Ishikawa (cell line): Measurements from ENCODE around the gene ZBTB16.

Experiments
- CEBPB ChIP-seq: IDR thresholded peaks from 2 replicates; pipeline ENCODE4 v1.6.1; 2012
- CREB1 ChIP-seq: IDR thresholded peaks from 2 replicates; pipeline ENCODE4 v1.6.1; 2012; ENCODE audit warnings: low read depth
- EGR1 ChIP-seq: IDR thresholded peaks from 2 replicates; pipeline ENCODE4 v1.6.1; 2012
- EP300 ChIP-seq: IDR thresholded peaks from 2 replicates; pipeline ENCODE4 v1.6.1; 2012; ENCODE audit warnings: borderline replicate concordance
- FOXM1 ChIP-seq: IDR thresholded peaks from 2 replicates; pipeline ENCODE4 v1.6.1; 2012; ENCODE audit warnings: low read depth, borderline replicate concordance
- NFIC ChIP-seq: IDR thresholded peaks from 2 replicates; pipeline ENCODE4 v1.6.1; 2012
- RAD21 ChIP-seq: IDR thresholded peaks from 2 replicates; pipeline ENCODE4 v1.6.1; 2012; ENCODE audit warnings: low read depth
- REST ChIP-seq: IDR thresholded peaks from 2 replicates; pipeline ENCODE4 v1.6.1; 2012; ENCODE audit warnings: low read depth, mild to moderate bottlenecking
- TAF1 ChIP-seq: IDR thresholded peaks from 2 replicates; pipeline ENCODE4 v1.6.1; 2012; ENCODE audit warnings: low read depth, mild to moderate bottlenecking
- TCF12 ChIP-seq: IDR thresholded peaks from 2 replicates; pipeline ENCODE4 v1.6.1; 2012; ENCODE audit warnings: low read depth
- TEAD4 ChIP-seq: IDR thresholded peaks from 2 replicates; pipeline ENCODE4 v1.6.1; 2012
- YY1 ChIP-seq: IDR thresholded peaks from 2 replicates; pipeline ENCODE4 v1.6.1; 2012; ENCODE audit warnings: low read depth
- ZBTB7A ChIP-seq: IDR thresholded peaks from 2 replicates; pipeline ENCODE4 v1.6.1; 2012; ENCODE audit warnings: low read depth
- TF ChIP-seq, protein P1 (sequence below): IDR thresholded peaks from 2 replicates; pipeline ENCODE4 v1.6.1; 2012
- TF ChIP-seq, protein P2 (sequence below): IDR thresholded peaks from 2 replicates; pipeline ENCODE4 v1.6.1; 2012

ZBTB16 gene

GRCh38 chr11:114124601-114125144 lies 65.2 kb downstream of the ZBTB16 start:
- TF ChIP-seq REST = no peak
- TF ChIP-seq FOXM1 = no peak
- no peak for TF ChIP-seq EP300
- TF ChIP-seq YY1 = no peak
- no peak for TF ChIP-seq CEBPB
- TF ChIP-seq TAF1 = no peak
- no peak for TF ChIP-seq ZBTB7A
- TF ChIP-seq, protein P1, sequence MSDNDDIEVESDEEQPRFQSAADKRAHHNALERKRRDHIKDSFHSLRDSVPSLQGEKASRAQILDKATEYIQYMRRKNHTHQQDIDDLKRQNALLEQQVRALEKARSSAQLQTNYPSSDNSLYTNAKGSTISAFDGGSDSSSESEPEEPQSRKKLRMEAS = no peak
- TF ChIP-seq CREB1 = no peak
- TF ChIP-seq TEAD4 = no peak

DNA sequence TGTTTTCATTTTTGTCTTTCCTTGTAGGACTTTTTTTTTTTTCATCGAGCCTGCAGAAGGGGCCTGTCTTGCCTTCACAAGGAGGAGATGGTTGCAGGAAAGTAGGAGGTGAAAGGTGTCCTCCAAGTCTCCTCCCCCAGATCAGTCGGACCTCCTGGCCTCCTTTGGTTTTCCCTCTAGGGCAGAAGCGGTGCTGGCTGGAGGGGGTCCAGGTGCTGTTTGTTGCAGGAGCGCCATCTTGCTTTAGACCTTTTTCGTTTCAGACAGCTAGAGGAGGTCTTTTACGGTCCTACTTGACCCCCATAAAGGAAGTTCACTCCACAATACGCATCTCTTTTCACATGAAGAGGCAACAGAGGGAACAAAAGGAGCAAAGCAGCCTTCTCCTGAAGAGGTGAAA lies 66.0 kb downstream of the ZBTB16 start:
- TF ChIP-seq TCF12 = no peak
- no peak for TF ChIP-seq FOXM1
- no peak for TF ChIP-seq EP300
- TF ChIP-seq TAF1 = no peak
- TF ChIP-seq YY1 = no peak
- no peak for TF ChIP-seq REST
- no peak for TF ChIP-seq EGR1
- TF ChIP-seq, protein P2, sequence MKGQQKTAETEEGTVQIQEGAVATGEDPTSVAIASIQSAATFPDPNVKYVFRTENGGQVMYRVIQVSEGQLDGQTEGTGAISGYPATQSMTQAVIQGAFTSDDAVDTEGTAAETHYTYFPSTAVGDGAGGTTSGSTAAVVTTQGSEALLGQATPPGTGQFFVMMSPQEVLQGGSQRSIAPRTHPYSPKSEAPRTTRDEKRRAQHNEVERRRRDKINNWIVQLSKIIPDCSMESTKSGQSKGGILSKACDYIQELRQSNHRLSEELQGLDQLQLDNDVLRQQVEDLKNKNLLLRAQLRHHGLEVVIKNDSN = no peak
- TF ChIP-seq CREB1 = no peak
- no peak for TF ChIP-seq TEAD4
- no peak for TF ChIP-seq ZBTB7A
- no peak for TF ChIP-seq NFIC

DNA sequence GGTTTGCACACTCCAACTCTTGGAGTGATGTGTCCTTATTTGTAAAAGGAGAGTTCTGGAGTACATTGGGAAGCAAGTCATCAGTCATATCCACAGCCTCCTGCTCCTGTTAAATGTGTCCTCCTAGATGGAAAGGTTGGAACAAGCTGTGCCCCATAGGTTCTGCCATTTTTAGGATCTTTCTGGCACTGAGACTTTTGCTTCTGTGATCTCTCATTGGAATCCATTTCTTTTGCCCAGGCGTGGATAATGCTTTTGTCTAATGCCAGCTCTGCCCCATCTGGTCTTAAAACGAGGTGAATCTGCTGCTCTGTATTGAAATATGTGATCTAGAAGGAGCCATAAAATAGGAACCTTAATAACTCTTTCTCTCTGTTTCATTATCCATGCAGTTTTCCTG lies 66.4 kb downstream of the ZBTB16 start:
- no peak for TF ChIP-seq FOXM1
- TF ChIP-seq YY1 = no peak
- TF ChIP-seq, protein P2 = no peak
- no peak for TF ChIP-seq CEBPB
- TF ChIP-seq, protein P1 = no peak
- TF ChIP-seq CREB1 = no peak
- TF ChIP-seq REST = no peak
- TF ChIP-seq TEAD4 = no peak

GRCh38 chr11:114128399-114128798 lies 68.9 kb downstream of the ZBTB16 start:
- TF ChIP-seq FOXM1 = no peak
- no peak for TF ChIP-seq TAF1
- TF ChIP-seq CEBPB = no peak
- TF ChIP-seq TEAD4 = no peak
- TF ChIP-seq EP300 = no peak
- TF ChIP-seq, protein P1 = no peak
- no peak for TF ChIP-seq TCF12
- TF ChIP-seq, protein P2 = no peak
- no peak for TF ChIP-seq REST
- TF ChIP-seq CREB1 = no peak
- TF ChIP-seq YY1 = no peak
- TF ChIP-seq ZBTB7A = no peak
- no peak for TF ChIP-seq NFIC
- no peak for TF ChIP-seq RAD21
- no peak for TF ChIP-seq EGR1
